ENCODE results near the gene CA9.

The CA9 gene

GRCh38 chr9:35673132-35674024 lies at the start of gene CA9:
Gene CA9 (plus strand): TSS chr9:35673928. CDS start chr9:35673960, 32 bp downstream.
- TF ChIP-seq YY1 (IDR thresholded peaks at IDR 0.05; ENCODE audit: low read depth): no peak
- TF ChIP-seq REST (IDR thresholded peaks at IDR 0.05; ENCODE audit: low read depth): no peak

GRCh38 chr9:35627575-35627974 lies 46.2 kb upstream of the CA9 start:
- TF ChIP-seq USF1 (IDR thresholded peaks at IDR 0.05) (no peak), CREB1 (IDR thresholded peaks at IDR 0.05; ENCODE audit: low read depth) (no peak), RAD21 (IDR thresholded peaks at IDR 0.05; ENCODE audit: low read depth) (no peak), TCF12 (IDR thresholded peaks at IDR 0.05; ENCODE audit: low read depth) (no peak), REST (IDR thresholded peaks at IDR 0.05; ENCODE audit: low read depth) (no peak), CEBPB (IDR thresholded peaks at IDR 0.05) (no peak), NFIC (IDR thresholded peaks at IDR 0.05) (no peak), TEAD4 (IDR thresholded peaks at IDR 0.05) (no peak), MAX (IDR thresholded peaks at IDR 0.05) (no peak), TAF1 (IDR thresholded peaks at IDR 0.05; ENCODE audit: low read depth) (no peak), YY1 (IDR thresholded peaks at IDR 0.05; ENCODE audit: low read depth) (no peak), EGR1 (IDR thresholded peaks at IDR 0.05) (no peak)

GRCh38 chr9:35628389-35628991 lies 45.2 kb upstream of the CA9 start:
- TF ChIP-seq TEAD4 (IDR thresholded peaks at IDR 0.05) (no peak), RAD21 (IDR thresholded peaks at IDR 0.05; ENCODE audit: low read depth) (no peak), TAF1 (IDR thresholded peaks at IDR 0.05; ENCODE audit: low read depth) (no peak), REST (IDR thresholded peaks at IDR 0.05; ENCODE audit: low read depth) (no peak), CREB1 (IDR thresholded peaks at IDR 0.05; ENCODE audit: low read depth) (no peak), EGR1 (IDR thresholded peaks at IDR 0.05) (no peak), FOXM1 (IDR thresholded peaks at IDR 0.05; ENCODE audit: borderline replicate concordance, low read depth) (no peak), MAX (IDR thresholded peaks at IDR 0.05) (no peak), USF1 (IDR thresholded peaks at IDR 0.05) (no peak), ZBTB7A (IDR thresholded peaks at IDR 0.05; ENCODE audit: low read depth) (no peak), TCF12 (IDR thresholded peaks at IDR 0.05; ENCODE audit: low read depth) (no peak), NFIC (IDR thresholded peaks at IDR 0.05) (no peak), YY1 (IDR thresholded peaks at IDR 0.05; ENCODE audit: low read depth) (no peak), EP300 (IDR thresholded peaks at IDR 0.05; ENCODE audit: borderline replicate concordance) (no peak), CEBPB (IDR thresholded peaks at IDR 0.05) (no peak)

- no peak for TF ChIP-seq FOXM1 (IDR thresholded peaks at IDR 0.05; ENCODE audit: borderline replicate concordance, low read depth)
- no peak for TF ChIP-seq RAD21 (IDR thresholded peaks at IDR 0.05; ENCODE audit: low read depth)
- TF ChIP-seq EGR1 (IDR thresholded peaks at IDR 0.05): no peak
- TF ChIP-seq TEAD4 (IDR thresholded peaks at IDR 0.05): no peak
- no peak for TF ChIP-seq YY1 (IDR thresholded peaks at IDR 0.05; ENCODE audit: low read depth)
- TF ChIP-seq CEBPB (IDR thresholded peaks at IDR 0.05): no peak
- TF ChIP-seq REST (IDR thresholded peaks at IDR 0.05; ENCODE audit: low read depth): no peak
- TF ChIP-seq TCF12 (IDR thresholded peaks at IDR 0.05; ENCODE audit: low read depth): no peak
- no peak for TF ChIP-seq EP300 (IDR thresholded peaks at IDR 0.05; ENCODE audit: borderline replicate concordance)
- no peak for TF ChIP-seq ZBTB7A (IDR thresholded peaks at IDR 0.05; ENCODE audit: low read depth)
Measured at GRCh38 chr9:35629597-35629996, 44.1 kb upstream of the CA9 start.
